Measurements from ENCODE around the gene GPT2.
A peak's percentile ranks its signal among the peaks of the same experiment; 100 is the strongest.

Gene GPT2

GRCh38 chr16:46883690-46884512 lies at the start of gene GPT2:
TSS of gene GPT2 (plus strand) at chr16:46884362. CDS start at chr16:46884716, 354 bp downstream.
- DNase-seq = peak; percentile 92

- no peak for DNase-seq
These were observed 47.3 kb upstream of the GPT2 start for GRCh38 chr16:46836534-46837530.

- no peak for DNase-seq
These were observed 44.1 kb upstream of the GPT2 start for GRCh38 chr16:46839986-46840443.

GRCh38 chr16:46842192-46842895 lies 41.8 kb upstream of the GPT2 start:
- DNase-seq = no peak

- no peak for DNase-seq
These were observed 40.1 kb upstream of the GPT2 start for GRCh38 chr16:46843898-46844642.

- peak; percentile 76 for DNase-seq
These were observed 39.4 kb upstream of the GPT2 start for GRCh38 chr16:46844771-46845170.

GRCh38 chr16:46845952-46846351 lies 38.2 kb upstream of the GPT2 start:
- no peak for DNase-seq

GRCh38 chr16:46848768-46849764 lies 35.1 kb upstream of the GPT2 start:
- no peak for DNase-seq

GRCh38 chr16:46850619-46851555 lies 33.3 kb upstream of the GPT2 start:
- DNase-seq = no peak

- DNase-seq = no peak
These were observed 32.0 kb upstream of the GPT2 start for GRCh38 chr16:46852130-46852529.

- peak; percentile 42 for DNase-seq
These were observed 30.3 kb upstream of the GPT2 start for GRCh38 chr16:46853713-46854443.

GRCh38 chr16:46854846-46855245 lies 29.3 kb upstream of the GPT2 start:
- DNase-seq = no peak

- no peak for DNase-seq
These were observed 28.8 kb upstream of the GPT2 start for GRCh38 chr16:46855389-46855788.

GRCh38 chr16:46857368-46857945 lies 26.7 kb upstream of the GPT2 start:
- peak; percentile 83 for DNase-seq

- no peak for DNase-seq
These were observed 26.0 kb upstream of the GPT2 start for GRCh38 chr16:46858151-46858550.

- peak; percentile 94 for DNase-seq
These were observed 24.4 kb upstream of the GPT2 start for GRCh38 chr16:46859719-46860152.

GRCh38 chr16:46862555-46863447 lies 21.4 kb upstream of the GPT2 start:
- DNase-seq = peak; percentile 60

Measured in HCEC 1CT (cell line).